Adipocyte (in vitro differentiated cells): ENCODE measurements around the gene GRK2.
"Not testable (repeated sequence)": the region's sequence is repeated elsewhere in the genome, so short reads cannot be mapped to it uniquely, and the experiment has no call there.

Source experiments
- DNase-seq: peaks from one replicate; pipeline ENCODE4 v3.0.0-alpha.2; 2015; ENCODE audit warnings: low read depth
- H3K27me3 ChIP-seq: replicated peaks from 2 replicates; pipeline ENCODE4 v1.7.0; 2013; ENCODE audit warnings: mild to moderate bottlenecking, low read length, moderate library complexity; ENCODE audit not compliant: control insufficient read depth, insufficient read depth
- H3K36me3 ChIP-seq: 2 replicates; pipeline ENCODE4 v1.7.0; 2013; ENCODE audit warnings: low read length, mild to moderate bottlenecking, moderate library complexity; ENCODE audit not compliant: control insufficient read depth, insufficient read depth, severe bottlenecking
- H3K4me1 ChIP-seq: 2 replicates; pipeline ENCODE4 v1.7.0; 2013; ENCODE audit warnings: mild to moderate bottlenecking, low read length, moderate library complexity; ENCODE audit not compliant: control insufficient read depth, insufficient read depth
- H3K4me3 ChIP-seq: 2 replicates; pipeline ENCODE4 v1.7.0; 2013; ENCODE audit warnings: mild to moderate bottlenecking, low read length, moderate library complexity
- H3K9ac ChIP-seq: 2 replicates; pipeline ENCODE4 v1.7.0; 2013; ENCODE audit warnings: mild to moderate bottlenecking, low read length, moderate library complexity
- H3K9me3 ChIP-seq: 2 replicates; pipeline ENCODE4 v1.7.0; 2013; ENCODE audit warnings: mild to moderate bottlenecking, low read length, moderate library complexity; ENCODE audit not compliant: control insufficient read depth

Gene GRK2

DNA sequence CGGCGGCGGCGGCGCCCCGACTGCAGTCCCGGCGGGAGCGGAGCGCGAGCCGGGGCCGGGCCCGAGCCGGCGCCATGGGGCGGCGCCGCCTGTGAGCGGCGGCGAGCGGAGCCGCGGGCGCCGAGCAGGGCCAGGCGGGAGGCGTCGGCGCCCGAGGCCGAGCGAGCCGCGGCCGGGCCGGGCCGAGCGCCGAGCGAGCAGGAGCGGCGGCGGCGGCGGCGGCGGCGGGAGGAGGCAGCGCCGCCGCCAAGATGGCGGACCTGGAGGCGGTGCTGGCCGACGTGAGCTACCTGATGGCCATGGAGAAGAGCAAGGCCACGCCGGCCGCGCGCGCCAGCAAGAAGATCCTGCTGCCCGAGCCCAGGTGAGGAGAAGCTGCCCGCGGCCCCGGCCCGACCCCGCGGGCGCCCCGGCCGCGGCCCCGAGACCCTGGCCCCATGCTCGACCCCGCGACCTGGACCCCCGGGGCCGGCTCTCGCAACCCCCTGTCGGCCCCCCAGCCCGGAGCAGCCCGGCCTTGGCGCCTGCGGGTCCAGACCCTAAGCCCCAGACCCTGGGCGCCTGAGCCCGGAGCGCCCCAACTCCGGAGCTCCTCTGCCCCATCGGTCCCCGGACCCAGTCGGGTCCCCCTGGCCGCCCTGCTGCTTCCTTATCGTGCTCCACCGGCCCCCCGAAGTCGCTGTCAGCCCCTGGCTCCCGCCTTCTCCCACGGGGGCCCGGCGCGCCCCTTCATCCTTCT lies at the start of gene GRK2:
TSS of gene GRK2 (plus strand) at position 25 of the 739 bp plus-strand sequence. CDS start at position 252, 227 bp downstream.
- H3K27me3 ChIP-seq, result no peaks in the 10 kb centered on the region
- peaks cover 52% of the 10 kb centered on the region for H3K4me1 ChIP-seq
- H3K9me3 ChIP-seq, result no peaks in the 10 kb centered on the region
- H3K9ac ChIP-seq, result peak within 1 kb of the TSS; percentile 91
- H3K4me3 ChIP-seq, result peak within 1 kb of the TSS; percentile 94
- DNase-seq, result peak; percentile 73
- no peaks in the 10 kb centered on the region for H3K36me3 ChIP-seq

DNA sequence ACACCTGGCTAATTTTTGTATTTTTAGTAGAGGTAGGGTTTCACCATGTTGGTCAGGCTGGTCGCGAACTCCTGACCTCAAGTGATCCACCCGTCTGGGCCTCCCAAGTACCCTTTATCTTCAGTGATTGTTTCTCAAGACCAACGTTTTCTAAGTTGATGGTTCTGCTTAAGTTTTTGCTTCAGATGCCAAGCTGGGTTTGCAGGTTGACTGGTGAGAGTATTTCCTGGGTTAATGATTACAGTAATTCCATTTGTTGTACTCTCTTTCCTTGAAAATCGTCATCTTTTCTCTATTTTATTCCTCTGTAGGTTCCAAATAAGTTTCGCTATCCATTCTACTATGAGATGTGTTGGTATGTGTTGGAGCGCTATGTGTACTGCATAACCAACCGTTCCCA lies 38.5 kb upstream of the GRK2 start:
- no peak overlapping the region for H3K4me3 ChIP-seq
- no peak for DNase-seq
- H3K27me3 ChIP-seq, result no peaks in the 10 kb centered on the region
- H3K9ac ChIP-seq, result no peak overlapping the region
- no peaks in the 10 kb centered on the region for H3K9me3 ChIP-seq
- H3K36me3 ChIP-seq, result peaks cover 78% of the 10 kb centered on the region
- no peaks in the 10 kb centered on the region for H3K4me1 ChIP-seq

DNA sequence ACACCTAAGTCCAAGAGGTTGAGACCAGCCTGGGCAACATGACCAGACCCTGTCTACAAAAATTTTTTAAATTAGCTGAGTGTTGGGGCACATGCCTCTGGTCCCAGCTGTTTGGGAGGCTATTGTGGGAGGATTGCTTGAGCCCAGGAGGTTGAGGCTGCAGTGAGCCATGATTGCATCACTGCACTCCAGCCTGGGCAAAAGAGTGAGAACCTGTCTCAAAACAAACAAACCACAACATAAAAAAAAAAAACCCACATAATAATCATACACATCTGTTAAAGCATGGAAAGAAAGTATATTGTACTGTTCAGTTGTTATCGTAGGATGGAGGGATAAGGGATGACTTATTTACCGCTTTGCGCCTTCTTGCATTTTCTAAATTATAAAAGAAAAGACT lies 35.9 kb upstream of the GRK2 start:
- no peaks in the 10 kb centered on the region for H3K9me3 ChIP-seq
- peaks cover 66% of the 10 kb centered on the region for H3K36me3 ChIP-seq
- no peak overlapping the region for H3K9ac ChIP-seq
- peak; percentile 32 for DNase-seq
- H3K4me1 ChIP-seq, result no peaks in the 10 kb centered on the region
- H3K4me3 ChIP-seq, result no peak overlapping the region
- no peaks in the 10 kb centered on the region for H3K27me3 ChIP-seq

DNA sequence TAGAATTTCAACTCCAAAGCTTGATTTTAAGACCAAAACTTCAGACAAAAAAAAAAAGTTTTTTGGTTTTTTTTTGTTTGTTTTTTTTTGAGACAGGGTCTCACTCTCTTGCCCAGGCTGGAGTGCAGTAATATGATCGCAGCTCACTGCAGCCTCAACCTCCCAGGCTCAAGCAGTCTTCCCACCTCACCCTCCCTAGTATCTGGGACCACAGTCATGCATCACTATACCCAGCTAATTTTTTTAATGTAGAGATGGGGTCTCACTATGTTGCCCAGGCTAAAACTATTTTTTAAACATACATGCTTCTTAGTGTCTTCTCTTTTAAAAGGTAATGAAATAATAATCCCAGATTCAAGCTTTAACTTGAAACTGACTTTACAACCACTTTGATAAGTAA lies 35.4 kb upstream of the GRK2 start:
- Histone ChIP-seq H3K9ac (no peak overlapping the region), H3K4me1 (no peaks in the 10 kb centered on the region), H3K4me3 (no peak overlapping the region), H3K36me3 (peaks cover 64% of the 10 kb centered on the region), H3K9me3 (no peaks in the 10 kb centered on the region), H3K27me3 (no peaks in the 10 kb centered on the region)
- no peak for DNase-seq

DNA sequence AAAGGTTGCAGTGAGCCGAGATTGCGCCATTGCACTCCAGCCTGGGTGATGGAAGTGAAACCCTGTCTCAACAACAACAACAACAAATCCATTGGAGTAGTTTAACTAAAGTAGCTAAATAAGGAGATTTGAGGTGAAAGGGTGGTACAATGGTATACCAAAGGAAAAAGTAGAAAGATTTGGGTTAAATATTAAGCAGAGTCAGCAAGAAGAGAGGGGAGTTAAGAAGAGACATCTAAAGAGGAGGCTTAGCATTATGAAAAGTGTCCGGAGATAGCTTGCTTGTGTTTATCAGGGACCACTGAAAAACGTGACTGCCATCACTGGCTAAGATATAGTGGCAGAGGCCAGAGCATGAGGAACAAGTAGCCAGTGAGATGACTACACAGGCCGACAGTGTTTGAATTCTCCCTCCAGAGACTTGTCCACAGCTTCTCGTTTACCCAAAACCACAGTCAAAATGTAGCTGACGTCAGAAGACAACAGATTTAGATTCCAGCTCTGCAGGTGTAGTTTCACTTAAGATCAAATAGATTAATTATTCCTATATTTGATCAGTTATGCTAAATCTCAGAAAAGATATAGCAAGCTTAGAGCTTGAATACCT lies 32.6 kb upstream of the GRK2 start:
- H3K9ac ChIP-seq, result no peak overlapping the region
- no peaks in the 10 kb centered on the region for H3K9me3 ChIP-seq
- no peaks in the 10 kb centered on the region for H3K27me3 ChIP-seq
- peaks cover 3% of the 10 kb centered on the region for H3K4me1 ChIP-seq
- no peak overlapping the region for H3K4me3 ChIP-seq
- peaks cover 45% of the 10 kb centered on the region for H3K36me3 ChIP-seq
- no peak for DNase-seq

DNA sequence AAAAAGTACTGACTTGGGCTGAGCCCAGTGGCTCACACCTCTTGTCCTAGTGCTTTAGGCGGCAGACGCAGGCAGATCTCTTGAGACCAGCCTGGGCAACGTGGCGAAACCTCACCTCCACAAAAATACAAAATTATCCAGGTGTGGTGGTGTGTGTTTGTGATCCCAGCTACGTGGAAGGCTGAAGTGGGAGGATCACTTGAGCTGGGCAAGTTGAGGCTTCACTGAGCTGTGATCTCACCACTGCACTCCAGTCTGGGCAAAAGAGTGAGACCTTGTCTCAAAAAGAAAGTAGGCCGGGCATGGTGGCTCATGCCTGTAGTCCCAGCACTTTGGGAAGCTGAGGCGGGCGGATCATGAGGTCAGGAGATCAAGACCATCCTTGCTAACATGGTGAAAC lies 31.7 kb upstream of the GRK2 start:
- not testable (repeated sequence) for H3K9me3 ChIP-seq, DNase-seq, H3K4me3 ChIP-seq, H3K27me3 ChIP-seq, H3K9ac ChIP-seq
- Histone ChIP-seq H3K36me3 (peaks cover 36% of the 10 kb centered on the region), H3K4me1 (peaks cover 12% of the 10 kb centered on the region)

DNA sequence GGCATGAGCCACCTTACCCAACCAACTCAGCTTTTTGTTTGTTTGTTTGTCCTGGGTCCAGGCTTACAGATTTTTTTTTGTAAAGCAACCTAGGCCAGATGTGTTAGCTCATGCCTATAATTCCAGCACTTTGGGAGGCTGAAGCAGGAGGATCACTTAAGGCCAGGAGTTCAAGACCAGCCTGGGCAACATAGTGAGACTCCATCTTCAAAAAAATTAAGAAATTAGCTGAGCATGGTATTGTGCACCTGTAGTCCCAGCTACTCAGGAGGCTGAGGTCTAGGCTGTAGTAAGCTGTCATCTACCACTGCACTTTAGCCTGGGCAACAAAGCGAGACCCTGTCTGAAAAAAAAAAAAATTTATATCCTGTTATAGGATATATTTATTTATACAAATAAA lies 28.7 kb upstream of the GRK2 start:
- H3K9me3 ChIP-seq, result no peaks in the 10 kb centered on the region
- H3K4me3 ChIP-seq, result no peak overlapping the region
- no peak for DNase-seq
- no peaks in the 10 kb centered on the region for H3K27me3 ChIP-seq
- no peak overlapping the region for H3K9ac ChIP-seq
- peaks cover 9% of the 10 kb centered on the region for H3K36me3 ChIP-seq
- H3K4me1 ChIP-seq, result peaks cover 26% of the 10 kb centered on the region

DNA sequence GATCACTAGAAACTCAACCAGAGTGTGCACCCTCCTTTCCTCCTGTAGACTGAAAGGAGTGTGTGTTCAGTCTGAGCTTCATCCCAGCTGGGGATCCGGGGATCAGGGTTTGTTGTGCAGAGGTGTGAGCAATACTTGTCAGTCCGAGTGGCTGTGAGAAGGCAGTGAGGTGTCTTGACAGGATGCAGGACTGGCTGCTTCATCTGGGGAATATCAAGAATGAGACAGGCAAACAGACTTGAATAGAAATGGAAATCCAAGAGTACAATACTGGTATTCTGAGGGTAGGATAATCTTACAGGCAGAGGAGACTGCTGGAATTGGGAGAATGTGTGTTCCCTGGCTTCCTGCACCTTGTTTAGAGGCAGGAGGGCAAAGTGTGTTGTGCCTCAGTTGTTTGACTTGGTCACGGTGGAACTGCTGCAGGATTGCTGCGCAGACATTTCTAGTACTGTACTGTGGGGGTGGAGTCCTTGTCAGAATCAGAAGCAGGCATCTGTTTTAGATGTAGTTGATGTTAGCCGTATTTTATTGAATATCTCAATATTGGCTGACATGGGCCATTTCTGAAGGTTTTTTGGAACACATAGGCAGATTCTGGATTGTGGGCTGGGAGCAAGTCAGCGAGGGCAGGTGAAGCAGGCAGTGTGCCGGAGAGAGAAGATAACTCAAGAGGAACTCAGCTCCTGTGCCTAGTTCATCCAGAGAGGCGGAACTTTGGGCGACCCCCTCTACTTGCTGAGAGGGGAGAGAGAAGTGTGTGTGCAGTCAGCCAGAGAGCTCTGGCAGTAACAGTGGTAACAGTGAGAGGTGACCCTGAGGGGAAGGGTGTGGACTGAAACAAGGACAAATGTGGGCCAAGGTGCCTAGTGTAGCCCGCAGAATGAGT lies 27.1 kb upstream of the GRK2 start:
- H3K27me3 ChIP-seq, result no peaks in the 10 kb centered on the region
- H3K4me3 ChIP-seq, result peak overlapping the region; percentile 97

DNA sequence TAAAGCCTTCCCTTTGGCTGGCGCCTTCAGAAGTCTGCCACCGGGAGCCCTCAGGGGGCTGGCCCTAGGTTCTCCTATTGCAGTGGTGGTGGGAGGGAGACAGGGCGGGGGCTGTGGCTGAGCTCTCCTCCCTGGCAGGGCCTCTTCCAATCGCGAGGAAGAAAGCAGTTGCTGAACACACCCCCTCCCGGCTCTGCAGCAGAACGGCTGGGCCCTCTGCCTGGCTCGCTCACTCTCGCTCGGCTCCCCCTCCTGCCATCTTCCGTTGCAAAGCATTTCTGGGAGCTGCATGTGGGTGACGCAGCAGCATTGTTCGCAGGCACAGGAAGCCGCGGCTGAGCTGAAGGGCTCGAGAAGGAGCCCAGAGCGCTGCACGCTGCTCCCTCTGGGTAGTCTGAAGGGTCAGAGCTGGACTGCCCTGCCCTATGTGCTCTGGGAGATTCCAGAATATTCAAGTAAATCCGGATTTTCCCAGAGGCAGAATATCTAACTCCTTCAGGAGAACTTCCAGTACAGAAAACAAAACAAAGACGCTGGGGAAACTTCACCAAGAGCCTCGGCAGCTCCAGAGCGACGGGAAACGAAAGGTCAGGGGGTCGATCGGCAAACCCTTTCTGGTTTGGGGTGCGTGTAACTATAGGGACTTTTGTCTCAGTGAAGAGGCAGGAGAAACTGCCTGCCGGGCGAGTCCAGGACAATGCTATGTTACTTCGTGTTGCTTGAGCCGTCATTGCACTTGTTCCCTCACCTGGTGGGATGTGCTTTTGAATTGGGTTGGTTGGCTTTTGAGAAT lies 26.3 kb upstream of the GRK2 start:
- Histone ChIP-seq H3K9ac (peak overlapping the region; percentile 97), H3K4me3 (peak overlapping the region; percentile 97), H3K27me3 (no peaks in the 10 kb centered on the region), H3K36me3 (peaks cover 22% of the 10 kb centered on the region), H3K4me1 (peaks cover 41% of the 10 kb centered on the region), H3K9me3 (no peaks in the 10 kb centered on the region)
- DNase-seq, result peak; percentile 99

More for the DNA sequence above, 27.1 kb upstream of the GRK2 start:
- DNase-seq, result peak; percentile 51
- Histone ChIP-seq H3K9ac (peak overlapping the region; percentile 59), H3K9me3 (no peaks in the 10 kb centered on the region), H3K36me3 (peaks cover 14% of the 10 kb centered on the region), H3K4me1 (peaks cover 39% of the 10 kb centered on the region)

DNA sequence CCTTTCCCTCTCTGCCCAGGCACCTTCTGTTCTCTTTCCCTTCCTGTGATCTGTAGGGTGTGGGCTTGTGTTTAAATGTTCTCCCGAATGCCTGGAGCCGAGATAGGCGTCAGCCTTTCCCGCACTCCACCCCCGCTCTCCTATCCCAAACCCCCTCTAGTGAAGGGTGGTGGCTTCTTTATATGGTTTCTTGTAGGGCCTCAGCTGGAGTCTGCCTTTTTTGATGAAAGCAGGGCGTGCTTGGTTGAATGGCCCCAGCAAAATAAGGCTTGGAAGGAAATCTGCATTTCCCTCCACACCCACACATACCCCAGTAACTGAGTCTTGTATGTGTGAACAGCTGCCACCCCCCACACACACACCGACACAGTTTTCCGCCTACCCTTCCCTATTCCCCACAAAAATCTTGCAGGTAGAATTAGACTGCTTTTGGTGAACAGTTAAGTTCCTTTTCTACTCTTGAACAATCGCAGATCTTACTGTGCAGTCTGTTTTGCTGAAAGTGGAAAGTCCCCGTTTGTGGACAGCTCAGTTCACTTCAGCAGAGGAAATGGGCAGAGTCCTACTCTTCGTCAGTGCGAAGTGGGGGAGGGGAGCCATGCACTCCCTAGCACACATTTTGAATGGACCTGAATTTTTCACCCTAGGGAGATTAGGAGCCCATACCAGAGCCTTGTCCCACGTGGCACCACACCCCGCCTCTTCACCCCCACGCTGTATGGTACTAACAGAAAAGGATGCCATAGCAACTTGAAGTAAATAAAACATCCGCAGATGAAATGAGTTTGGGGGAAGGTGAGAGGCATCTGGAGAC lies 25.5 kb upstream of the GRK2 start:
- peak; percentile 84 for DNase-seq
- Histone ChIP-seq H3K36me3 (peaks cover 30% of the 10 kb centered on the region), H3K4me3 (peak overlapping the region; percentile 97), H3K27me3 (no peaks in the 10 kb centered on the region), H3K4me1 (peaks cover 41% of the 10 kb centered on the region), H3K9me3 (no peaks in the 10 kb centered on the region), H3K9ac (peak overlapping the region; percentile 97)
